GM12873 (cell line): ENCODE data around the gene TMEM243.

Experiments used
- TF ChIP-seq, protein P1 (sequence below): IDR thresholded peaks from 2 replicates; pipeline ENCODE4 v1.5.1; 2012; ENCODE audit warnings: low read depth, mild to moderate bottlenecking, moderate library complexity, low read length, control low read depth; ENCODE audit not compliant: insufficient read depth; ENCODE audit errors: missing control alignments

Gene TMEM243

GRCh38 chr7:87216701-87217508, 2.6 kb downstream of the TMEM243 start:
- TF ChIP-seq, protein P1, sequence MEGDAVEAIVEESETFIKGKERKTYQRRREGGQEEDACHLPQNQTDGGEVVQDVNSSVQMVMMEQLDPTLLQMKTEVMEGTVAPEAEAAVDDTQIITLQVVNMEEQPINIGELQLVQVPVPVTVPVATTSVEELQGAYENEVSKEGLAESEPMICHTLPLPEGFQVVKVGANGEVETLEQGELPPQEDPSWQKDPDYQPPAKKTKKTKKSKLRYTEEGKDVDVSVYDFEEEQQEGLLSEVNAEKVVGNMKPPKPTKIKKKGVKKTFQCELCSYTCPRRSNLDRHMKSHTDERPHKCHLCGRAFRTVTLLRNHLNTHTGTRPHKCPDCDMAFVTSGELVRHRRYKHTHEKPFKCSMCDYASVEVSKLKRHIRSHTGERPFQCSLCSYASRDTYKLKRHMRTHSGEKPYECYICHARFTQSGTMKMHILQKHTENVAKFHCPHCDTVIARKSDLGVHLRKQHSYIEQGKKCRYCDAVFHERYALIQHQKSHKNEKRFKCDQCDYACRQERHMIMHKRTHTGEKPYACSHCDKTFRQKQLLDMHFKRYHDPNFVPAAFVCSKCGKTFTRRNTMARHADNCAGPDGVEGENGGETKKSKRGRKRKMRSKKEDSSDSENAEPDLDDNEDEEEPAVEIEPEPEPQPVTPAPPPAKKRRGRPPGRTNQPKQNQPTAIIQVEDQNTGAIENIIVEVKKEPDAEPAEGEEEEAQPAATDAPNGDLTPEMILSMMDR: no peak

GRCh38 chr7:87215046-87215445, 4.5 kb downstream of the TMEM243 start:
- TF ChIP-seq, protein P1: no peak

DNA sequence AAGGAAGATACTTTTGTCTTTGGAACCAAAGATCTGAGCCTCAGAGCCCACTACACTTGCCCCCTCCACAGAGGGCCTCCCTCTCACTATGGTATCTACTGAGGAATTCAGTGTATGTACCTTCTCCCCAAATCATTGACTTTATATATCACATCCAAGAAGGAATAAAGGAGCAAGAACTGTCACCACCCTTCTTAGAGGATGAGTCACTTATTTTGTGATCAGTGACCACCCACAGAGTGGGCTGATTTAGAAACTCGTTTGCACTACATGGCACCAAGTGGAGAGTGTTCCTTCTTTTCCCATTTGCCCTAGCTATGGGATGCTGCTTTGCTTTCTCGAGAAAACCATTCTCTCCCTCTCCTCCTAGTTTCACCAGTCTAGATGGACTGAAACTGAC, 5.7 kb downstream of the TMEM243 start:
- TF ChIP-seq, protein P1: no peak

GRCh38 chr7:87213252-87213651, 6.3 kb downstream of the TMEM243 start:
- TF ChIP-seq, protein P1: no peak

DNA sequence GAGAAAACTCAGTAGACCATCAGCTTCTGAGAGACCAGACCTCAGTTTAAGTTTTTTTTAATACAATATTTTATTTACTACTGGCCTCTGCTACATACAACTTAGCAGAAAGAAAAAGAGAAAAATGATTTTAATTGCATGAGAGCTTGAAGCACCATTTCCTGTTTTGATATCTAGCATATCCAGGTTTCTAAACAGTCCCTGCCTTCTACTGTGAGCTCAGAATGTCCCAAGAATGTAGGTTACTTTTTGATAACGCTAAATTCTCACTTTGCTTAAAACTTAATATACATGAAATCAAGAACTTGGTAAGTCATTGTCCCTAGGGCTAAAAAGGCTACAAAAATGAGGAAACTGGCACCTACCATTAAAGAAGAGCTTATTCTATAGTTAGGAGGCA, 7.0 kb downstream of the TMEM243 start:
- TF ChIP-seq, protein P1: no peak

- TF ChIP-seq, protein P1: no peak
These were observed 9.0 kb downstream of the TMEM243 start for GRCh38 chr7:87210506-87210905.

- TF ChIP-seq, protein P1: no peak
These were observed 10.1 kb downstream of the TMEM243 start for GRCh38 chr7:87209295-87209924.
